ENCODE data around the gene TNK1. TPM values are rescaled to one million over a fixed set of nuclear protein-coding genes. Genes with fewer than 3 reads are reported as not detected.
A peak's percentile ranks its signal among the peaks of the same experiment; 100 is the strongest.
"Not testable (repeated sequence)": the region's sequence is repeated elsewhere in the genome, so short reads cannot be mapped to it uniquely, and the experiment has no call there.

The TNK1 gene
- 10 to 100 TPM in 1 of 4 donors, 1 to 10 TPM in 2, under 1 TPM in 1; 0.95 to 13.5 (median 5.2) TPM for total RNA-seq

GRCh38 chr17:7380855-7381683, at the start of gene TNK1:
Gene TNK1 (plus strand): TSS chr17:7381089. CDS start chr17:7382927, 1,838 bp downstream.
- DNase-seq (ENCODE audit: low spot score): no peak
- ATAC-seq (ENCODE audit: low FRiP score): peak; percentile 69
- TF ChIP-seq CTCF (IDR thresholded peaks at IDR 0.05): no peak

GRCh38 chr17:7332111-7332510, 48.8 kb upstream of the TNK1 start:
- DNase-seq (ENCODE audit: low spot score) (no peak), ATAC-seq (ENCODE audit: low FRiP score) (no peak)
- TF ChIP-seq CTCF (IDR thresholded peaks at IDR 0.05): no peak

GRCh38 chr17:7332600-7333069, 48.3 kb upstream of the TNK1 start:
- ATAC-seq (ENCODE audit: low FRiP score); DNase-seq (ENCODE audit: low spot score): not testable (repeated sequence)

GRCh38 chr17:7334938-7335538, 45.9 kb upstream of the TNK1 start:
- DNase-seq (ENCODE audit: low spot score) (no peak), ATAC-seq (ENCODE audit: low FRiP score) (no peak)
- TF ChIP-seq CTCF (IDR thresholded peaks at IDR 0.05): no peak

GRCh38 chr17:7335765-7336164, 45.1 kb upstream of the TNK1 start:
- not testable (repeated sequence) for DNase-seq (ENCODE audit: low spot score); ATAC-seq (ENCODE audit: low FRiP score)

- no peak for DNase-seq (ENCODE audit: low spot score)
- no peak for TF ChIP-seq CTCF (IDR thresholded peaks at IDR 0.05)
- no peak for ATAC-seq (ENCODE audit: low FRiP score)
Observed at GRCh38 chr17:7336240-7337175, 44.4 kb upstream of the TNK1 start, which contains the start of gene ACAP1. Gene ACAP1 (plus strand): TSS chr17:7336529. CDS start chr17:7336735, 206 bp downstream.

- not testable (repeated sequence) for ATAC-seq (ENCODE audit: low FRiP score); DNase-seq (ENCODE audit: low spot score)
Observed at GRCh38 chr17:7337600-7337999, 43.3 kb upstream of the TNK1 start.

GRCh38 chr17:7340179-7340578, 40.7 kb upstream of the TNK1 start:
- DNase-seq (ENCODE audit: low spot score) (no peak), ATAC-seq (ENCODE audit: low FRiP score) (no peak)
- no peak for TF ChIP-seq CTCF (IDR thresholded peaks at IDR 0.05)

All from omental fat pad (tissue), 4 donors.